GM19238 (cell line): Measurements from ENCODE around the gene FSIP1.

ENCODE experiments used
- DNase-seq: peaks from one replicate; pipeline ENCODE4 v3.0.0; 2011; ENCODE audit warnings: low spot score; ENCODE audit not compliant: insufficient read length

The FSIP1 gene

GRCh38 chr15:39622660-39623516 lies 159.8 kb downstream of the FSIP1 start:
- DNase-seq = no peak

GRCh38 chr15:39621976-39622375 lies 160.7 kb downstream of the FSIP1 start:
- DNase-seq = no peak

- DNase-seq = no peak
Observed at GRCh38 chr15:39621210-39621609, 161.4 kb downstream of the FSIP1 start.

- DNase-seq = no peak
Observed at GRCh38 chr15:39618063-39618823, 164.4 kb downstream of the FSIP1 start.

GRCh38 chr15:39616731-39617455 lies 165.7 kb downstream of the FSIP1 start:
- DNase-seq = no peak

- DNase-seq = no peak
Observed at GRCh38 chr15:39613861-39614260, 168.8 kb downstream of the FSIP1 start.

- no peak for DNase-seq
Observed at GRCh38 chr15:39613271-39613670, 169.4 kb downstream of the FSIP1 start.

- DNase-seq = no peak
Observed at GRCh38 chr15:39610665-39611064, 172.0 kb downstream of the FSIP1 start.

GRCh38 chr15:39609166-39609916 lies 173.3 kb downstream of the FSIP1 start:
- no peak for DNase-seq

- no peak for DNase-seq
Observed at GRCh38 chr15:39608185-39609139, 174.2 kb downstream of the FSIP1 start.

GRCh38 chr15:39605146-39605545 lies 177.5 kb downstream of the FSIP1 start:
- DNase-seq = no peak

- DNase-seq = no peak
Observed at GRCh38 chr15:39602143-39602542, 180.5 kb downstream of the FSIP1 start.

GRCh38 chr15:39599871-39600270 lies 182.8 kb downstream of the FSIP1 start:
- DNase-seq = no peak

- no peak for DNase-seq
Observed at GRCh38 chr15:39598958-39599845, 183.4 kb downstream of the FSIP1 start.

GRCh38 chr15:39598186-39598850 lies 184.3 kb downstream of the FSIP1 start:
- no peak for DNase-seq

- DNase-seq = no peak
Observed at GRCh38 chr15:39597751-39598185, 184.9 kb downstream of the FSIP1 start.

- no peak for DNase-seq
Observed at GRCh38 chr15:39597336-39597735, 185.3 kb downstream of the FSIP1 start.

- no peak for DNase-seq
Observed at GRCh38 chr15:39596358-39597051, 186.1 kb downstream of the FSIP1 start.
